Vagina (tissue), 2 donors: ENCODE data around the gene SMG7. TPM values are rescaled to one million over a fixed set of nuclear protein-coding genes. Genes with fewer than 3 reads are reported as not detected.

Source experiments
- DNase-seq, 2 donors: peaks; one replicate each; pipeline ENCODE4 v3.0.0-alpha.2; 2017; ENCODE audit errors: extremely low spot score in 2 of 2
- H3K27ac ChIP-seq: fragments of 200-600 bp; sonication (generic); one replicate; pipeline ENCODE4 v1.5.1; 2019
- H3K27me3 ChIP-seq: fragments of 200-600 bp; sonication (generic); one replicate; pipeline ENCODE4 v1.5.1; 2019
- H3K36me3 ChIP-seq, 2 donors: fragments of 200-600 bp; sonication (generic); one replicate each; pipeline ENCODE4 v1.5.1; 2017 to 2019
- H3K4me1 ChIP-seq: fragments of 200-600 bp; sonication (generic); one replicate; pipeline ENCODE4 v1.5.1; 2019
- H3K4me3 ChIP-seq, 2 donors: fragments of 200-600 bp; sonication (generic); 1 replicate in 1 of 2; 2 replicates in 1 of 2; pipeline ENCODE4 v1.5.1; 2016 to 2019
- H3K9me3 ChIP-seq: fragments of 200-600 bp; sonication (generic); one replicate; pipeline ENCODE4 v1.5.1; 2019
- POLR2A ChIP-seq, 2 donors: fragments of 450-650 bp; IDR thresholded peaks; one replicate each; pipeline ENCODE4 v1.6.1; 2017; ENCODE audit warnings: antibody characterized with exemption in 2 of 2, mild to moderate bottlenecking in 2 of 2, moderate library complexity in 2 of 2
- POLR2AphosphoS5 ChIP-seq, 2 donors: sonication (generic); formaldehyde crosslinking; IDR thresholded peaks; one replicate each; pipeline ENCODE4 v1.9.0; 2017; ENCODE audit warnings: antibody characterized with exemption in 2 of 2, mild to moderate bottlenecking in 2 of 2, low read depth in 1 of 2; ENCODE audit not compliant: insufficient read depth in 1 of 2
- intact Hi-C: fragments of 100-400 bp; cut with DNase I; formaldehyde crosslinking; loops from one replicate; pipeline ENCODE4 v1.15.1; 2023
- total RNA-seq: library from RNA; depleted of rRNA; stranded (reverse); fragments of >200 nt; gene quantifications from one replicate; pipeline ENCODE4 v1.2.3, GENCODE V29; 2016
- TF ChIP-seq, protein P1 (sequence below), 3 experiments: fragments of 450-650 bp in 2 of 3; fragments of 200-600 bp in 1 of 3; sonication (generic) in 1 of 3; IDR thresholded peaks; one replicate each; pipeline ENCODE4 v1.5.1; 2017 to 2019; ENCODE audit warnings: antibody characterized with exemption in 3 of 3, mild to moderate bottlenecking in 2 of 3, moderate library complexity in 2 of 3

Gene SMG7
- total RNA-seq, 1 donor from 2014 or later: 48.9 TPM

GRCh38 chr1:183553764-183554163, 81.5 kb downstream of the SMG7 start:
- TF ChIP-seq POLR2A (IDR thresholded peaks at IDR 0.05): no peak
- no peak for TF ChIP-seq POLR2AphosphoS5 (IDR thresholded peaks at IDR 0.05; ENCODE audit: insufficient read depth in 1 of 2, low read depth in 1 of 2)
- TF ChIP-seq, protein P1, sequence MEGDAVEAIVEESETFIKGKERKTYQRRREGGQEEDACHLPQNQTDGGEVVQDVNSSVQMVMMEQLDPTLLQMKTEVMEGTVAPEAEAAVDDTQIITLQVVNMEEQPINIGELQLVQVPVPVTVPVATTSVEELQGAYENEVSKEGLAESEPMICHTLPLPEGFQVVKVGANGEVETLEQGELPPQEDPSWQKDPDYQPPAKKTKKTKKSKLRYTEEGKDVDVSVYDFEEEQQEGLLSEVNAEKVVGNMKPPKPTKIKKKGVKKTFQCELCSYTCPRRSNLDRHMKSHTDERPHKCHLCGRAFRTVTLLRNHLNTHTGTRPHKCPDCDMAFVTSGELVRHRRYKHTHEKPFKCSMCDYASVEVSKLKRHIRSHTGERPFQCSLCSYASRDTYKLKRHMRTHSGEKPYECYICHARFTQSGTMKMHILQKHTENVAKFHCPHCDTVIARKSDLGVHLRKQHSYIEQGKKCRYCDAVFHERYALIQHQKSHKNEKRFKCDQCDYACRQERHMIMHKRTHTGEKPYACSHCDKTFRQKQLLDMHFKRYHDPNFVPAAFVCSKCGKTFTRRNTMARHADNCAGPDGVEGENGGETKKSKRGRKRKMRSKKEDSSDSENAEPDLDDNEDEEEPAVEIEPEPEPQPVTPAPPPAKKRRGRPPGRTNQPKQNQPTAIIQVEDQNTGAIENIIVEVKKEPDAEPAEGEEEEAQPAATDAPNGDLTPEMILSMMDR (IDR thresholded peaks at IDR 0.05): no peak
- intact Hi-C loops: no loop called here
- H3K27me3 ChIP-seq: no peaks in the 10 kb centered on the region
- H3K4me1 ChIP-seq: no peaks in the 10 kb centered on the region
- DNase-seq: no peak
- no peak overlapping the region for H3K27ac ChIP-seq
- H3K4me3 ChIP-seq: no peak overlapping the region
- H3K36me3 ChIP-seq: peaks cover 0 to 35% of the 10 kb centered on the region in 2 donors
- no peaks in the 10 kb centered on the region for H3K9me3 ChIP-seq

DNA sequence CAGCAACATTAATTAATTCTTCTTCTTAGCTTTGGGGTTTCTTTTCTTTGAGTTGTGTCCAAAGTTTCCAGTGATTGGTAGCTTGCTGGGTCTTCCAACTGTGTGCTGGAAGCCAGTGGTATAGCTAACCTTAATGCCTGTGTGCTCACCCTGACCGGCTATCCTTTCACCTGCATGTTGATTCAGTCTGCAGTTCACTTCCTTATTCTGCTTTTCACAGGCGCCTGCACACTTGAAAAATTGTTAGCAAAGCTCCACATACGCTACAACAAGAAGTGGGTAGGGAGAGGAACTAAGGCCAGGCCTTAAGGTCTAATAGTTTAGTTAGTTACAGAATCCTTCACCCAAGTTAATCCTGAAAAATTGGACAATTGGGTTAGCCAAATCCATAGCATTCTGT, 82.3 kb downstream of the SMG7 start:
- no peak for TF ChIP-seq POLR2AphosphoS5 (IDR thresholded peaks at IDR 0.05; ENCODE audit: insufficient read depth in 1 of 2, low read depth in 1 of 2)
- TF ChIP-seq, protein P1 (IDR thresholded peaks at IDR 0.05): no peak
- no peak for TF ChIP-seq POLR2A (IDR thresholded peaks at IDR 0.05)
- no peak overlapping the region for H3K27ac ChIP-seq
- no peak overlapping the region for H3K4me3 ChIP-seq
- no peaks in the 10 kb centered on the region for H3K4me1 ChIP-seq
- intact Hi-C loops: no loop called here
- H3K9me3 ChIP-seq: no peaks in the 10 kb centered on the region
- no peaks in the 10 kb centered on the region for H3K27me3 ChIP-seq
- peaks cover 0 to 28% of the 10 kb centered on the region in 2 donors for H3K36me3 ChIP-seq
- DNase-seq: no peak

DNA sequence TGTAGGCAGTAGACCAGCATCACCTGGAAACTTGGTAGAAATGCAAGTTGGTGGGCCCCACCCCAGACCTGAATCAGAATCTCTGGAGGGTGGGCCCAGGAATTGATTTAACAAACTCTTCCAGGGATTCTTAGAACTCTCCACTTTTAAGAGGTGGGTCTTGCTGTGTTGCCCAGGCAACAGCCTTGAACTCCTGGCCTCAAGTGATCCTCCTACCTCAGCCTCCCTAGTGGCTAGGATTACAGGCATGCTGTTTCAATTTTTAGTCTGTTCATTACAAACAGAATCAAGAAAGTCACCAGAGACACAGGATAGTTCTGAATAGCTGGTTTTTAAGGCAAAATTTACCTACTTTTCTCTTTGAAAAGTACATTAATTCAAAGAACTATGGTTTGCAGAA, 86.8 kb downstream of the SMG7 start:
- intact Hi-C loops: no loop called here

GRCh38 chr1:183562701-183563100, 90.4 kb downstream of the SMG7 start:
- no peak overlapping the region for H3K4me3 ChIP-seq
- no peak overlapping the region for H3K27ac ChIP-seq
- TF ChIP-seq POLR2A (IDR thresholded peaks at IDR 0.05): no peak
- TF ChIP-seq, protein P1 (IDR thresholded peaks at IDR 0.05): no peak
- TF ChIP-seq POLR2AphosphoS5 (IDR thresholded peaks at IDR 0.05; ENCODE audit: insufficient read depth in 1 of 2, low read depth in 1 of 2): no peak
- peaks cover 5% of the 10 kb centered on the region for H3K4me1 ChIP-seq
- no peaks in the 10 kb centered on the region for H3K36me3 ChIP-seq
- no peak for DNase-seq
- intact Hi-C loops: no loop called here
- H3K9me3 ChIP-seq: no peaks in the 10 kb centered on the region
- H3K27me3 ChIP-seq: no peaks in the 10 kb centered on the region

More for the DNA sequence above, 86.8 kb downstream of the SMG7 start:
- Histone ChIP-seq H3K36me3 (no peaks in the 10 kb centered on the region), H3K27me3 (no peaks in the 10 kb centered on the region), H3K4me1 (no peaks in the 10 kb centered on the region), H3K27ac (no peak overlapping the region), H3K9me3 (no peaks in the 10 kb centered on the region), H3K4me3 (no peak overlapping the region)
- no peak for DNase-seq
- TF ChIP-seq POLR2A (IDR thresholded peaks at IDR 0.05): no peak
- TF ChIP-seq POLR2AphosphoS5 (IDR thresholded peaks at IDR 0.05; ENCODE audit: insufficient read depth in 1 of 2, low read depth in 1 of 2): no peak
- TF ChIP-seq, protein P1 (IDR thresholded peaks at IDR 0.05): no peak

DNA sequence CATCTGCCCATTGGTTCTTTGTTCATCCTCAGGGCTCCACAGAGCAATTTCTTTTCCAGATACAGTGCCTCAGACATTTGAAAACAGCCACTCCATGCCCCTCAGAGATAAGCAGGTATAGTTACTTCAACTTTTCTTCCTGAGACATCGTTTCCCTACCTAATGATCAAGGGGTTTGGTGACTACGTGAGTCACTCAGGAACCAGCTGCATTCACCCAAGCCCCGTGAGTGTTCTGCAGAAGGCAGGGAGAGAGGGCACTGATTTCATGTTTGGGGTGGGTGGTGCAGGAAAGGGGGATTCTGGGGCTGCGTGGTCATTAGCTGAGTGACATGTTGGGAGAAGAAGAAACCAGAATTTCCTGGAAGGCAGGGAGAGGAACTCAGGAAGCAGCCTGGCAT, 93.0 kb downstream of the SMG7 start:
- Histone ChIP-seq H3K36me3 (no peaks in the 10 kb centered on the region), H3K27ac (no peak overlapping the region)
- intact Hi-C loops: no loop called here

More for the DNA sequence above, 93.0 kb downstream of the SMG7 start:
- Histone ChIP-seq H3K4me1 (peaks cover 6% of the 10 kb centered on the region), H3K27me3 (no peaks in the 10 kb centered on the region), H3K9me3 (no peaks in the 10 kb centered on the region), H3K4me3 (no peak overlapping the region)
- DNase-seq: peak in 1 of 2 donors; percentile 34
- TF ChIP-seq, protein P1 (IDR thresholded peaks at IDR 0.05): no peak
- no peak for TF ChIP-seq POLR2A (IDR thresholded peaks at IDR 0.05)
